ENCODE results near the gene CACNG5. TPM values are rescaled to one million over a fixed set of nuclear protein-coding genes. Genes with fewer than 3 reads are reported as not detected.

Gene CACNG5
- polyA plus RNA-seq, 3 donors = not detected

- Histone ChIP-seq H2AFZ (ENCODE audit: insufficient read depth, low read depth, low read length, poor library complexity, severe bottlenecking) (no peak overlapping the region), H3K36me3 (replicated peaks in 1 of 2; ENCODE audit: control insufficient read depth in 1 of 2, insufficient read depth in 2 of 2, low read length in 2 of 2) (no peaks in the 10 kb centered on the region), H3K4me3 (replicated peaks in 1 of 3; ENCODE audit: low read depth in 2 of 3, low read length in 3 of 3) (no peak overlapping the region), H3K27ac (ENCODE audit: low read depth in 1 of 2, low read length in 2 of 2) (no peak overlapping the region), H3K79me2 (ENCODE audit: insufficient read depth, low read length) (no peaks in the 10 kb centered on the region), H3K9me3 (replicated peaks in 1 of 2; ENCODE audit: control insufficient read depth in 1 of 2, insufficient read depth in 1 of 2, low read length in 2 of 2) (peaks cover 0 to 3% of the 10 kb centered on the region in 2 donors), H4K20me1 (ENCODE audit: insufficient read depth, low read length) (no peaks in the 10 kb centered on the region), H3K9ac (ENCODE audit: insufficient read depth, low read length, poor library complexity, severe bottlenecking) (no peak overlapping the region), H3K4me1 (ENCODE audit: control insufficient read depth in 1 of 2, insufficient read depth in 2 of 2, low read length in 2 of 2) (no peaks in the 10 kb centered on the region), H3K27me3 (ENCODE audit: control insufficient read depth in 2 of 2, insufficient read depth in 2 of 2, low read length in 2 of 2) (peaks cover 5 to 38% of the 10 kb centered on the region in 2 donors), H3K4me2 (replicated peaks; ENCODE audit: extremely low read depth, low read length, poor library complexity, severe bottlenecking) (no peak overlapping the region)
- H3K4me1 Mint-ChIP-seq = no peaks in the 10 kb centered on the region
- DNase-seq = no peak
- peak overlapping the region in 1 of 2 donors; percentile 19 for H3K4me3 Mint-ChIP-seq
- H3K27ac Mint-ChIP-seq = peak overlapping the region in 1 of 7 donors; percentile 58
- 14% methylated on average over 14 of the region's 18 CpGs for WGBS (ENCODE audit: insufficient coverage)
- peaks cover 0 to 8% (median 2%) of the 10 kb centered on the region in 7 donors for H3K9me3 Mint-ChIP-seq
- TF ChIP-seq CTCF (IDR thresholded peaks at IDR 0.05) = no peak
- peaks cover 43 to 51% (median 50%) of the 10 kb centered on the region in 3 donors for H3K27me3 Mint-ChIP-seq (ENCODE audit: low read depth in 3 of 3)
- no peaks in the 10 kb centered on the region for H3K36me3 Mint-ChIP-seq
- intact Hi-C loops (cut with micrococcal nuclease) = no loop called here
These were observed 5.5 kb upstream of the CACNG5 start for GRCh38 chr17:66829386-66829864.

- TF ChIP-seq CTCF (IDR thresholded peaks at IDR 0.05) = no peak
- peaks cover 2% of the 10 kb centered on the region for H3K4me1 Mint-ChIP-seq
- no peaks in the 10 kb centered on the region for H3K79me2 ChIP-seq (ENCODE audit: insufficient read depth, low read length)
- peaks cover 9 to 42% of the 10 kb centered on the region in 2 donors for H3K27me3 ChIP-seq (ENCODE audit: control insufficient read depth in 2 of 2, insufficient read depth in 2 of 2, low read length in 2 of 2)
- no peak overlapping the region for H3K4me3 ChIP-seq (replicated peaks in 1 of 3; ENCODE audit: low read depth in 2 of 3, low read length in 3 of 3)
- no peak overlapping the region for H2AFZ ChIP-seq (ENCODE audit: insufficient read depth, low read depth, low read length, poor library complexity, severe bottlenecking)
- H3K9me3 ChIP-seq (replicated peaks in 1 of 2; ENCODE audit: control insufficient read depth in 1 of 2, insufficient read depth in 1 of 2, low read length in 2 of 2) = peaks cover 0 to 3% of the 10 kb centered on the region in 2 donors
- peak overlapping the region in 1 of 7 donors; percentile 58 for H3K27ac Mint-ChIP-seq
- H4K20me1 ChIP-seq (ENCODE audit: insufficient read depth, low read length) = no peaks in the 10 kb centered on the region
- no peaks in the 10 kb centered on the region for H3K36me3 ChIP-seq (replicated peaks in 1 of 2; ENCODE audit: control insufficient read depth in 1 of 2, insufficient read depth in 2 of 2, low read length in 2 of 2)
- no peak overlapping the region for H3K4me2 ChIP-seq (replicated peaks; ENCODE audit: extremely low read depth, low read length, poor library complexity, severe bottlenecking)
- H3K9me3 Mint-ChIP-seq = peaks cover 0 to 8% (median 2%) of the 10 kb centered on the region in 7 donors
- H3K4me1 ChIP-seq (ENCODE audit: control insufficient read depth in 1 of 2, insufficient read depth in 2 of 2, low read length in 2 of 2) = no peaks in the 10 kb centered on the region
- intact Hi-C loops (cut with micrococcal nuclease) = loop anchor here in 1 of 2 donors (5.0 kb wide), 1 partner anchor 48 kb away; no protein-coding TSS in a partner anchor
- WGBS (ENCODE audit: insufficient coverage) = 5% methylated on average over 9 of the region's 10 CpGs
- H3K36me3 Mint-ChIP-seq = no peaks in the 10 kb centered on the region
- H3K4me3 Mint-ChIP-seq = no peak overlapping the region
- no peak overlapping the region for H3K27ac ChIP-seq (ENCODE audit: low read depth in 1 of 2, low read length in 2 of 2)
- no peak for DNase-seq
- peaks cover 46 to 53% (median 53%) of the 10 kb centered on the region in 3 donors for H3K27me3 Mint-ChIP-seq (ENCODE audit: low read depth in 3 of 3)
- no peak overlapping the region for H3K9ac ChIP-seq (ENCODE audit: insufficient read depth, low read length, poor library complexity, severe bottlenecking)
These were observed 5.0 kb upstream of the CACNG5 start for GRCh38 chr17:66829883-66830282.

All from CD14-positive monocyte (primary cell).